ENCODE data around the gene SCN5A. TPM values are rescaled to one million over a fixed set of nuclear protein-coding genes. Genes with fewer than 3 reads are reported as not detected.

SCN5A gene
- total and polyA plus RNA-seq, 12 donors: 0.04 to 2.1 (median 0.33) TPM; not detected in 2

- no peaks in the 10 kb centered on the region for H3K36me3 ChIP-seq (replicated peaks in 1 of 2)
- H3K4me1 ChIP-seq (replicated peaks in 1 of 2): no peaks in the 10 kb centered on the region
- H3K4me3 ChIP-seq: no peak overlapping the region
- H3K9me3 ChIP-seq (replicated peaks in 1 of 3): no peaks in the 10 kb centered on the region
- intact Hi-C loops (cut with DNase I): no loop called here
- peak in 2 of 7 donors; percentile 6 to 20 for DNase-seq
- H3K27me3 ChIP-seq: no peaks in the 10 kb centered on the region
- TF ChIP-seq POLR2A (IDR thresholded peaks at IDR 0.05) (no peak), CTCF (IDR thresholded peaks at IDR 0.05) (no peak)
- no peak overlapping the region for H3K27ac ChIP-seq
- 93 to 96% (median 94%) methylated on average over 30 to 33 of the region's 33 CpGs for WGBS, 4 donors
These were observed 99.3 kb downstream of the SCN5A start for GRCh38 chr3:38549957-38550840.

- Histone ChIP-seq H3K27me3 (no peaks in the 10 kb centered on the region), H3K9me3 (replicated peaks in 1 of 3) (no peaks in the 10 kb centered on the region), H3K27ac (no peak overlapping the region), H3K4me3 (no peak overlapping the region), H3K4me1 (replicated peaks in 1 of 2) (no peaks in the 10 kb centered on the region), H3K36me3 (replicated peaks in 1 of 2) (no peaks in the 10 kb centered on the region)
- 85 to 92% (median 88%) methylated on average over 4 to 7 of the region's 7 CpGs for WGBS, 4 donors
- peak in 2 of 7 donors; percentile 7 to 13 for DNase-seq
- TF ChIP-seq POLR2A (IDR thresholded peaks at IDR 0.05): no peak
- no peak for TF ChIP-seq CTCF (IDR thresholded peaks at IDR 0.05)
- intact Hi-C loops (cut with DNase I): no loop called here
These were observed 100.0 kb downstream of the SCN5A start for GRCh38 chr3:38549486-38549885.

GRCh38 chr3:38549082-38549481, 100.4 kb downstream of the SCN5A start:
- intact Hi-C loops (cut with DNase I): no loop called here
- Histone ChIP-seq H3K4me3 (no peak overlapping the region), H3K27me3 (no peaks in the 10 kb centered on the region), H3K9me3 (replicated peaks in 1 of 3) (no peaks in the 10 kb centered on the region), H3K27ac (no peak overlapping the region), H3K36me3 (replicated peaks in 1 of 2) (no peaks in the 10 kb centered on the region), H3K4me1 (replicated peaks in 1 of 2) (no peaks in the 10 kb centered on the region)
- TF ChIP-seq CTCF (IDR thresholded peaks at IDR 0.05): no peak
- peak in 2 of 7 donors; percentile 10 to 13 for DNase-seq
- WGBS, 4 donors: 77 to 88% (median 85%) methylated on average over 7 to 9 of the region's 9 CpGs

- TF ChIP-seq POLR2A (IDR thresholded peaks at IDR 0.05): no peak
- TF ChIP-seq CTCF (IDR thresholded peaks at IDR 0.05): no peak
- Histone ChIP-seq H3K9me3 (replicated peaks in 1 of 3) (no peaks in the 10 kb centered on the region), H3K4me1 (replicated peaks in 1 of 2) (no peaks in the 10 kb centered on the region), H3K36me3 (replicated peaks in 1 of 2) (no peaks in the 10 kb centered on the region), H3K27ac (no peak overlapping the region), H3K4me3 (no peak overlapping the region), H3K27me3 (no peaks in the 10 kb centered on the region)
- peak in 2 of 7 donors; percentile 4 to 23 for DNase-seq
- 73 to 82% (median 78%) methylated on average over 11 to 17 of the region's 17 CpGs for WGBS, 4 donors
- intact Hi-C loops (cut with DNase I): no loop called here
These were observed 101.1 kb downstream of the SCN5A start for GRCh38 chr3:38548154-38548931.
